Glomerular endothelial cell (primary cell): ENCODE measurements around the gene MYL11. TPM values are rescaled to one million over a fixed set of nuclear protein-coding genes. Genes with fewer than 3 reads are reported as not detected.

Experiments used
- DNase-seq: peaks from one replicate; pipeline ENCODE4 v3.0.0-alpha.2; 2011; ENCODE audit warnings: low read depth, low spot score; ENCODE audit errors: extremely low read depth
- total RNA-seq: library from RNA; depleted of rRNA; stranded (reverse); fragments of >200 nt; gene quantifications from 2 replicates; pipeline ENCODE4 v1.2.3, GENCODE V29; 2015

Gene MYL11
- total RNA-seq, 1 donor from 2014 or later = not detected

DNA sequence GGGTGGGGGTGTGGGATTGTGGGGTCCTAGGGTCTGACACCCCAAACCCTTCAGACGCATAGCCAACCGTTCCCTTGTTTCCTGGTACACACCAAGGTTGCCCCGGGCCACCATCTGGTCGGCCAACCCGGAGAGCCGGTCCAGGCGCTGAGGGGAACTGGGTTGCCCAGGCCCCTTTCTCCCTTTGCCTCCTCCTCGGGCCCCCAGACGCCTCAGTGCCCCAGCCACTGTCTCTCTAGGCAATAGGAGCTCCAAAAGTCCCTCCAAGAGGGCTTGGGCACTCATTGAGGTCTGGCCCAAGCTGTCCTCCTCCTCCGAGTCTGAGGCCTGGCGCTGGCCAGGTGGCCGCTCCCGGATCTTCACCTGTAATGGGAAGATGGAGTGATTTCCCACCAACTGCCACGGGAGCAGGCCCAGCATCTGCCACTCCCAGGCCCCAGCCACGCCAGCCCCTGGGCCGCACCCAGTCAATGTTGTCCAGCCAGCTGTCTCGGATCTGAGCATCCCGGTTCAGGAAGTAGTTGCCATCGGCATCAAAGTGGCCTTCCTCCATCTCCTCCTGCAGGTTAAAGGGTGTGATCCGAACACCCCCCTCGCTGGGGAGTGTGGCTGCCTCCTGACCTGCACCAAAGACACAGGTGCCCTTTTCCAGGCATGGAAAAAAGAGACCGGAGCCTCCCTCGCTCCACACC is 21.0 kb upstream of the MYL11 start:
- no peak for DNase-seq

DNA sequence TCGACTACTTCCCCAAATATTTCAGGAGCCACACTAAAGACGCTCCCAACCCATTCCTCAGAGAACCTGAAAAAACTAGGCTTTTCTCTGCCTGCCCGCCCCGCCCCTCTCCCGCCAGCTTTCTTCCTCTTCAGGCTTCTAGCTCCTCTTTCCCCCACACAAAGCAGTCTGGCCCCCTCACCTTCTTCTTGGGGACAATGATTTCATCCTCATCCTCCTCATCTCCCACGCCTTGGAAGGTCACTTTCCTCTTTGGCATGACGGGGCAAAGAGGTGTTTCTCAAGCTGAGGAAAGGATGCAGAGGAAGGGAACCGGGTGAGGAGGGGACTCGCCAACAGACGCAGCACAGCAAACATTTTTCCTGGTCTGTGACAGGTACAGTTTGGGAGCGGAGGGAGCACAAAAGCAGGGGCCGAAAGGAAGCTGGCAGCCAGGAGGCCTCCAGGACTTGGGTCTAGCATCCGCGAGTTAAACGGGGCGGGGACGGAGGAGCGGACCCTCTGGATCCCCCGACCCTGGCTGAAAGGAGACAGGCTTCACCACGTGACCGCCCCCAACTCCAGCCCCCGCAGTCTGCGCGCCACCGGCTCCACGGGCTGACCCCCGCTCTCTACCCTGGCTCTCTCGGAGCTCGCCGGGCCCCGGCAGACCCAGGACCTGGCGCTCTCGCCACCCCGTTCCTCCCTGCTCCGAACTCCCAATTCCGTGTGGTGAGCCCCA is 20.0 kb upstream of the MYL11 start:
- DNase-seq = no peak

DNA sequence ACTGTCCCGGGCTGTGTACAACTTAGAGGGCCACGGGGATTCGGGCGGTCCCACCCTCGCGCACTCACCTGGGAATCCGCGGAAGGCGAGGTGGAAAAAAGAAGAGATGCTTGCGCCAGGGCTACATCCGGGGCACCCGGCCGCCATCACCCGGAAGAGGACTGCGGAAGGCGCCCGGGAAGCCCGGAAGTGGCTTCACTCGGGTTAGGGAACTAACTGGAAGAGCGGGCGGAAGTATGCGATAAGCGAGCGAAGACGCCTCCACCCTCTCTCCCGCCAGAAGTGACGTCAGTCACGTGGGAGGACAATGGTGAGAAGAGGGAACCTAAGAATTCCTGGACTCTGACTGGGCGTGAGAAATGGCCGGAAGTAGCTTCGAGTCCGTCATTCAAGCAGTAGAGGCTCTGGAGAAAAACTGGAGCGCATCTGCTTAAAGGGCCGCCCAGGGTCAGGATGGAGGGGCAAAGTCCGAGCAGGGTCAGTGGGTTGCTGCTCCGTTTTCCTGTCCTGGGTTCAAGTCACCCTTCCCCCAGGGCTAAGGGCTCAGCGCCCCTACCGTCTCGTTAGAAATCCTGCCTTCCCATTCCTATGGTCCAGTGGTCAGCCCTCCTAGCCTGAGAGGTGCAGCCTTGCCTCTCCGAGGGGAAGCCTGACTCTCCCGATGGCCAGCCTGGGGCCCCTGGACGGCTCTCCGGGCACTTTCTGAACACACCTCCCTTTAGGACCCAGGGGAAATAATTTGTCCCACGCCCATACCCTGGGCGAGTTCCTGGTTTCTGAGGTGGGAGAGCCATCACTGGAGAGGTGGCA is 19.3 kb upstream of the MYL11 start, which contains the start of gene CD2BP2:
CD2BP2 (minus strand) TSS at position 165 of the 810 bp plus-strand sequence. CDS start 627 bp downstream, outside the sequence.
- DNase-seq = peak; percentile 95

DNA sequence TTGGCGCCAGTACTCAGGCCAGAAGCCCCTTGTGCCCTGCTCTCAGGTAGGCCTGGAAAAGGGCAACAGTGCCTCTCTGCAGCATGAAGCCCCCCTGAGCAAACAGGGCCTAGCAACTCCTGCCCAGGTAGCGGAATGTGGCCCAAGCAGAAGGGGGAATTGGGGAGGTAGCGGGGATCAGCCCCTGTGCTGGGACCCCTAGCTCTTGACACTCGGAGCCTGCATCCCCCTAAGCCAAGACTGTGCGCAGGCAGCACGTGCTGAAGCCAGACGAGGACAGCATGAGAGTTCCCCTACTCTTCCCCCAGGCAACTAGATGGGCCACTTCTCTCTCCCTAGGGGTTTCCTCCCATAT is 18.7 kb upstream of the MYL11 start:
- DNase-seq = no peak

- DNase-seq = no peak
Measured at GRCh38 chr16:30356401-30357084, 18.1 kb upstream of the MYL11 start.

DNA sequence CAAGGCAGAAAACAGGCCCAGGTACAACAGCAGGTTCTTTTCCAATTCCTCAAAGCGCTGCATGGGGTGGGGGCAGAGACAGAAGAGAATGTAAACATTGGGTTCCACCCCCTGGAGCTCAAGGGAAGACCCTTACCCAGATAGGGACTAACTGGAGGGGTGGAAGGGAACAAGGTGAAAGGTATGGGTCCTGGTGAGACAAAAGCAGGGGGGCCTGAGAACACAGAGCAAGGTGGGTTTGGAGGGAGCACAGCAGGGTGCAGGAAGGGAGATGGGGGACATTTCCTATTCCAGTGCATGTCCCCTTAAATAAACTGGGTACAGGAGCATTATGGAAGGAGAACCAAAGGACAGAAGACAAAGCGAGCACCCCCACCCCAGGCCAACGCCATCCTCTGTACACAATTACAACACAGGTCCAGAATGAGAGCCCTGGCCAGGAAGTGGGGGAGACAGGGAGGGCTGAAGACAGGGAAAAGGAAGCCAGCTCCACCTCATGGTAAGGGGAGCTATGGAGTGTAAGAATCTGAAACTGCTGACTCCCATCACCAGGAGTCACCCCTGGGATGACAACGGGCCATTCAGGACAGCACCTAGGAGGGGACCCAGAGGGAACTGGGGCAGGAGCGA is 17.4 kb upstream of the MYL11 start:
- DNase-seq = no peak

DNA sequence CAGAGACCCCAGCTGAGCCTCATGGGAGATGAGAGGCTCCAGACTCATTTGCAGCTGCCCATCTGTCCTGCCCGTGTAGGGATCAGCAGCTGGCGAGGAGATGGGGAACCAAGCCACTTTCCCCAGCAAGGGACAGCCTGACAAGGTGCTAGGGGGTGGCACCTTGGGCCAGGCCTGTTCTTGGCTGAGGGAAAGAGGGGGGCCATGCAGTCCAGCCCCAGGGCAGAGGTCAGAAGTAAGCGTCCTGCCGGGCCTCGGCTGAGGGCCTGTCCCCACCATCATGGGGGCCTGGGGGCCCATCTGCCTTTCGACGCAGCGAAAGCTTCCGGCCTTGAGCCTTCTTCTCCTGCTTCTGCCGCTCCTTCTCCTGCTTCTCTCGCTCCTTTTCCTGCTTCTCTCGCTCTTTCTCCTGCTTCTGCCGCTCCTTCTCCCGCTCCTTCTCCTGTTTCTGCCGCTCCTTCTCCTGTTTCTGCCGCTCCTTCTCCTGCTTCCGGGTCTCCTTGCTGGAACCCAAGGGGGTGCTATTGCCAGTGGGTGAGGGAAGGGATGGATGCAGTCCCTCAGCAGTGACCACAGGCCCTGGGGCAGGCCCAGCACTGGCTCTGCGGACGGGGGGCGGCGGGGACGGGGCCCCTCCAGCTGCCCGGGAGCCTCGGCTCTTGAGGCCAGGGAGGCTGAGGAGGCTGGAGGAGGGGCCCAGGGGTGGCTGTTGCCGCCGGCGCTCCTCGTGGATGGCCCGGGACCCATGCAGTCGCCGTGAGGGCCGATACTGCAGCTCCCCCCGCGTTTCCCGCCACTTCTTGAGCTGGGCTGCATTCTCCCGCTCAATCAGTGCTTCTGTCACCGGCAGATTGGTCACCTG is 16.7 kb upstream of the MYL11 start:
- no peak for DNase-seq

GRCh38 chr16:30358577-30358936 is 16.0 kb upstream of the MYL11 start:
- DNase-seq = no peak

DNA sequence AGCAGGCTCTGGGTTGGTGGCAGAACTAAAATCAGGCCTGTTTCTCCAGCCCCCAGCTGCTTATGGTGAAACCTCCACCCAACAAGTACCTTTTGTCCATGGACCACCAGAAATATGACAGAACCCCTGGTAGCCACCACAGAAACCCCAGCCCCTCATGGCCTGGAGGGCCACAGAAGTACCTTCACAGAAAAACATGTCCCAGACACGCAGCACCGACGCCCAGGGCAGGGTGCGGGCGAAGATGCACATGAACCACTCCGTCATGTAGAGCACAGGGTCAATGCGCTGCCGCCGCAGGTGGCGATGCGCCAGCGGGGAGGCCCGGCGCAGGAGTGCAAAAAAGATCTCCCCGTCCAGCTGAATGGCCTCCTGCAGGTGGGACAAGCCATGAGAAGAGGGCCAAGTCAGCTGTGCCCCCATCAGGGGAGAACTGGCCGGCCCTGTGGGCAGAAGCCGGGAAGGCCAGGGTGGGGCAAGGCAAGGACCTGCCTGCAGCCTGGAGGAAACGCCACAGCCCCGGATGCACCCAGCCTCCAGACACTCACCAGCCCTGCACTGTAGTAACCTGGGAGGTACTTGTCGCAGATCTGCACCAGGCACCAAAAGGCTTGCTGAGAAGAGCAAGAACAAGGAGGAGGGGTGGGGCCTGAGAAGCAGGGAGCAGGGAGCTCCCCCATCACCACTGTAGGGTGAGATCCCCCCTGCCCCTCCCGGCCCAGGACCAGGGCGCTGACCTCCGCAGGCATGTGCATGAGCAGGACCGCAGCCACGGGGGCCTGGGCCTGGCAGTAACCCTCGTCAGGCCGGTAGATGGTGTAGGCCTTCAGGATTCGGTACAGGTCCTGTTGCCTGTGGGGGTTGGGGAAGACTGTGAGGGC is 15.4 kb upstream of the MYL11 start:
- DNase-seq = no peak

- no peak for DNase-seq
Measured at GRCh38 chr16:30359871-30360170, 14.8 kb upstream of the MYL11 start.

DNA sequence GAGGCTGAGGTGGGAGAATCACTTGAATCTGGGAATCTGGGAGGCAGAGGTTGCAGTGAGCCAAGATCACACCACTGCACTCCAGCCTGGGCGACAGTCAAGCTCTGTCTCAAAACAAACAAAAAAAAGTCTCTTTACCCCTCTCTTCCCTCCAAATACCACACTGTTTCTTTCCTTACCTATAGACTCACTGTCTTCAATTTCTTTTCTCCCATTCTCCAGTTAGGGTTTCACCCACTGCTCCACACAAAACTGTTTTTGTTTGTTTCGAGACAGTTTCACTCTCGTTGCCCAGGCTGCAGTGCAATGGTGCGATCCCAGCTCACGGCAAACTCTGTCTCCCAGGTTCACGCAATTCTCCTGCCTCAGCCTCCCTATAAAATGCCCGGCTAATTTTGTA is 13.4 kb upstream of the MYL11 start:
- no peak for DNase-seq

DNA sequence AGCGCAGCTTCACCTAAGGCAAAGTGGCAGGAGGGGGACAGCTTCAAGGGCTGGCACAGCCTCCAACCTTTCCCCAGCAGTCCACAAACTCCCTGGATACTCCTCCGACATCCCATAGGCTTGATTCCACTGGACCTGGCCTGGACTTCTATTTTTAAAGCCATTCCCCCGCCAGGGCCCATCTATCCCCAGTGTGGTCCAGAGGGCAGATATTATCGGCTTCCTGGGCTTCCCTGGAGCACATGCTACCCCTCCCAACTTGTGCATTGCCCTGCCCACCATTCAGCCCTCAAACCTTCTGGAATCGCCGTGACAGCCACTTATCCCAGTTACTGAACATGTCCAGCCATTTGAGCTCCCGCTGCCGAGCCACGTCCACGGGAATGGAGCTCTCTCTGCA is 9.4 kb upstream of the MYL11 start:
- DNase-seq = no peak

DNA sequence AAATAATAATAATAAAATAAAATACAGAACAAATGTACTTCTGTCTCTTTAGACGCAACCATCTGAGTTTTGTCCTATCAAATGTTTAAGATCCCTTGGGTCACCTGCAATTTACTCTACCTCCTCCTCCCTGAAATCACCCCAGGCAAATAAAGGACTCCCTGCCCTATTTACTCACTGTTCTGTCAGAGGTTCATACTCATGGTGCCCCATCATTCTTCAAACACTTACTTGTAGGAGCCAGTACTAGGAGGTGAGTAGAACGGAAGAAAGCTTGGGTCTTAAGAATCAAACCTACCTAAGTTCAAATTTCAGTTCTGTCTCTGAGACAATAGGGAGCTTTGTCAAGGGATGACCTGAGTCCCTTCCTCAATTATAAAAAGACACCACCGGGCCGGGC is 8.1 kb upstream of the MYL11 start:
- no peak for DNase-seq

GRCh38 chr16:30367349-30368009 is 7.1 kb upstream of the MYL11 start:
- DNase-seq = no peak

GRCh38 chr16:30368122-30368791 is 6.3 kb upstream of the MYL11 start:
- no peak for DNase-seq

- DNase-seq = no peak
Measured at GRCh38 chr16:30368792-30369090, 5.9 kb upstream of the MYL11 start.

DNA sequence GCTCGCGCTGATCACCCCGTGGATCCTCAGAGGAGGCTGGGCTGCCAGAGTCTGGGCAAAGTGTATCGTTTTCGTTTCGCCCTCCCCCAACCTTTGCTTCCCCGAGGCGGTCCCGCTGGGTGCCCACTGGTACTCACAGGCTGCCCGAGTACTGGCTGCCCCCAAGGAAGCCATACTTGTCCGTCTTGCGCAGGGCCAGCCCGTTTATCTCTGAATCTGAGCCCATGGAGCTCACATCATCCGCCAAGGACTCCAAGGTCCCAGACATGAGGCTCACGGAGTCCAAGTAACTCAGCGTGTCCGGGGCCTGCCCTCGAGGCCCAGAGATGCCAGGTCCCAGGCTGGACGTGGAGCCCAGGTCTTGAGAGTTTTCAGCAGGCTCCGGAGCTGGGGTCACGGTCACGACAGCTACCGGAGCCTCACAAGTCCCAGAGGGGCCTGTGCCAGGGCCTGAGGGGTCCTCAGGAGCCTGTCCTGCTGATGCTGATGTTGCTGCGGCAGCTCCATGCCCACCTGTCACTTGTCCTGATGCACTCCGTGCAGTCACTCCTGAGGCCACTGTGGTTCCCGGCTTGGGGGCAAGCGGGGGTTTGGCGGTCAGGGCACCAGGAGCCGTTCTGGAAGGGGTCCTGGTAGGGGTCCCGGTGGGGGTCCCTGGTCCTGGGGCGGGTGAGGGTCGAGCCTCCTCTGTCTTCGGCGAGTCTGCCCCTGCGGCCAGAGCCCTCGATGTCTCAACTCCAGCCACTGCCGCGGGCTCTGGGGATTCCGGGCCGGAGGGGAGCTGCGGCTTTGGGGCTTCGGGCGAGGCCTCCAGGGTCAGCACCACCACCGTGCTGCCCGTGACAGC is 5.3 kb upstream of the MYL11 start:
- no peak for DNase-seq
